Astrocyte of the cerebellum (primary cell): Measurements from ENCODE around the gene SPANXN5.
"Not testable (repeated sequence)": the region's sequence is repeated elsewhere in the genome, so short reads cannot be mapped to it uniquely, and the experiment has no call there.

Experiments
- DNase-seq: peaks from one replicate; pipeline ENCODE4 v3.0.0-alpha.2; 2011; ENCODE audit warnings: low read depth
- H3K4me3 ChIP-seq: 2 replicates; pipeline ENCODE4 v1.5.1; 2011; ENCODE audit warnings: mild to moderate bottlenecking, low read depth, low read length, moderate library complexity
- CTCF ChIP-seq: IDR thresholded peaks from 2 replicates; pipeline ENCODE4 v1.5.1; 2012; ENCODE audit warnings: low read length, low read depth, moderate library complexity, mild to moderate bottlenecking; ENCODE audit errors: missing control alignments
- in situ Hi-C: cut with HindIII; loops from 2 replicates; pipeline ENCODE4 v1.10.0; 2017; ENCODE audit warnings: low sequenced_read_pairs

The SPANXN5 gene

GRCh38 chrX:52811065-52811625 lies 13.9 kb upstream of the SPANXN5 start, which contains the start of gene XAGE5:
XAGE5 (plus strand) TSS chrX:52811287; CDS start chrX:52812567, 1,280 bp downstream.
- no peak for TF ChIP-seq CTCF
- no peak within 1 kb of the TSS for H3K4me3 ChIP-seq
- no peak for DNase-seq
- in situ Hi-C loops, result no loop called here

GRCh38 chrX:52804876-52805275 lies 7.6 kb upstream of the SPANXN5 start:
- DNase-seq, in situ Hi-C loops: not testable (repeated sequence)

GRCh38 chrX:52773504-52773903 lies 23.7 kb downstream of the SPANXN5 start:
- in situ Hi-C loops, DNase-seq, H3K4me3 ChIP-seq: not testable (repeated sequence)

More at GRCh38 chrX:52804876-52805275, 7.6 kb upstream of the SPANXN5 start:
- H3K4me3 ChIP-seq, result not testable (repeated sequence)

DNA sequence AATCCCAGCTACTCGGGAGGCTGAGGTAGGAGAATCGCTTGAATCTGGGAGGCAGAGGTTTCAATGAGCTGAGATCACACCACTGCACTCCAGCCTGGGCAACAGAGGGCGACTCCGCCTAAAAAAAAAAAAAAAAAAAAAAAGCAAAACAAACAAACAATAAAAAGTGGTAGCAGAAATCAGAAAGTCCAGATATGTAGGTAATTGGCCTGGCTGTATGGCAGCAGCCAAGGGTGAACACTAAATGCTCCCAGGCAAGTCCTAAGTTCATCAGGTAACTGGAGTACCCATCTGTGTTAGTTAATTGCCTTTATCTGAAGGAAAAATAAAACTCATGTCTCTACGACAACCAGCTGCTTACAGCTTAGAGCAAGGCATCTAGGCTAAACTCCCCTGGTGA lies 31.2 kb downstream of the SPANXN5 start:
- in situ Hi-C loops, DNase-seq, H3K4me3 ChIP-seq: not testable (repeated sequence)

- DNase-seq, in situ Hi-C loops, H3K4me3 ChIP-seq: not testable (repeated sequence)
Observed at GRCh38 chrX:52750952-52751351, 46.3 kb downstream of the SPANXN5 start, which contains the start of gene SSX2B. SSX2B (plus strand) TSS chrX:52751252; CDS start chrX:52752681, 1,429 bp downstream.
